Stimulated activated memory B cell treated with anti-CD40 and anti-IgM and Interleukin-4, amounts not matched to agents 10 μg/mL and 1 μg/mL and 100 μg/mL, for 72 hours (primary cell): ENCODE data around the gene SLC17A7.

Experiments
- ATAC-seq: fragments of 150-1000 bp; cut with Tn5 transposase; 2 replicates; pipeline ENCODE4 v1.10.0; 2021
- H3K27ac Mint-ChIP-seq: one replicate; pipeline ENCODE4 v1.8.0; 2022; ENCODE audit warnings: mild to moderate bottlenecking, mixed read lengths
- H3K27me3 Mint-ChIP-seq: one replicate; pipeline ENCODE4 v1.8.0; 2022; ENCODE audit warnings: mixed read lengths
- H3K36me3 Mint-ChIP-seq: one replicate; pipeline ENCODE4 v1.8.0; 2022; ENCODE audit warnings: mixed read lengths
- H3K4me1 Mint-ChIP-seq: one replicate; pipeline ENCODE4 v1.8.0; 2022; ENCODE audit warnings: mixed read lengths
- H3K4me3 Mint-ChIP-seq: one replicate; pipeline ENCODE4 v1.8.0; 2022; ENCODE audit warnings: mild to moderate bottlenecking, moderate library complexity, mixed read lengths
- H3K9me3 Mint-ChIP-seq: one replicate; pipeline ENCODE4 v1.8.0; 2022; ENCODE audit warnings: mixed read lengths

SLC17A7 gene

GRCh38 chr19:49418511-49418910 is 22.8 kb downstream of the SLC17A7 start:
- no peak for ATAC-seq
- H3K27me3 Mint-ChIP-seq, result peaks cover 70% of the 10 kb centered on the region
- no peaks in the 10 kb centered on the region for H3K9me3 Mint-ChIP-seq

GRCh38 chr19:49417088-49417487 is 24.2 kb downstream of the SLC17A7 start:
- no peaks in the 10 kb centered on the region for H3K36me3 Mint-ChIP-seq
- peak overlapping the region; percentile 8 for H3K27ac Mint-ChIP-seq
- H3K27me3 Mint-ChIP-seq, result peaks cover 56% of the 10 kb centered on the region
- H3K9me3 Mint-ChIP-seq, result no peaks in the 10 kb centered on the region
- H3K4me1 Mint-ChIP-seq, result peaks cover 62% of the 10 kb centered on the region
- no peak overlapping the region for H3K4me3 Mint-ChIP-seq
- no peak for ATAC-seq

More at GRCh38 chr19:49418511-49418910, 22.8 kb downstream of the SLC17A7 start:
- H3K4me1 Mint-ChIP-seq, result peaks cover 61% of the 10 kb centered on the region
- no peaks in the 10 kb centered on the region for H3K36me3 Mint-ChIP-seq
- no peak overlapping the region for H3K4me3 Mint-ChIP-seq
- no peak overlapping the region for H3K27ac Mint-ChIP-seq

GRCh38 chr19:49415810-49416200 is 25.5 kb downstream of the SLC17A7 start:
- Mint-ChIP-seq H3K9me3 (no peaks in the 10 kb centered on the region), H3K27ac (peak overlapping the region; percentile 81), H3K4me1 (peaks cover 59% of the 10 kb centered on the region), H3K27me3 (peaks cover 43% of the 10 kb centered on the region), H3K4me3 (no peak overlapping the region), H3K36me3 (no peaks in the 10 kb centered on the region)
- ATAC-seq, result no peak

DNA sequence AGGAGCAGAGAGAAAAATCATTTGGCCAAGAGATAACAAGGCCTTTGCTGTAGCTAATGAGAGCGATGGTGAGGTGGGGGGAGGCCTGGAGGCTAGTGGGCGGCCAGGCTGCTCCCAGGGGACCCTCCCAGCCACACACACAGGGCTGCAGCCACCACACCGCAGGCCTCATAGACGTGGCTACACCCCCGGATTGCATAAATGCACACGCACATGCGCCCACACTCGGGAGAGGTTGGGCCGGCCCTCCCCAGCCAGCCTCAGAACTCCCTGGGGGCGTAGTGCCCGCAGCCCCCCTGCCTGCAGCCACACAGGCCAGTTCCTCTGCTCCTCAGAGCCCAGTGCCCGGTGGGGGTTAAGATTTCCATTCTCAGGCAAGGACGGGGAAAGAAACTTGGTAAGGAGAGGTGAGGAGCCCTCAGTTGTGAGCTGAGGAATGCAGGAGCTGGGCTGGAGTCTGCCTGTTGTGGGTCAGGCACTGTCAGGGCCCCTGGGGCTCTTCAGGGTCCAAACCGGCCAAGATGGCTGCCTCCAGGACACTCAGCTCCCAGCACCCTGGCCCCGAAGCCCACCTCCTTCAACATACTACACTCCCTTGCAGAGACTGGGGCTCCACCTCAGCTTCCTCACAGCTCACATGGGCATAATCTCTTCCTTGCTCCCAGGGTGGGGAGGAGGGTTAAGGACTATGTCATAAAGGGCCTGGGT is 26.1 kb downstream of the SLC17A7 start:
- Mint-ChIP-seq H3K36me3 (no peaks in the 10 kb centered on the region), H3K4me3 (peak overlapping the region; percentile 36), H3K4me1 (peaks cover 62% of the 10 kb centered on the region), H3K27me3 (peaks cover 38% of the 10 kb centered on the region), H3K9me3 (no peaks in the 10 kb centered on the region), H3K27ac (peak overlapping the region; percentile 81)
- ATAC-seq, result peak; percentile 94

DNA sequence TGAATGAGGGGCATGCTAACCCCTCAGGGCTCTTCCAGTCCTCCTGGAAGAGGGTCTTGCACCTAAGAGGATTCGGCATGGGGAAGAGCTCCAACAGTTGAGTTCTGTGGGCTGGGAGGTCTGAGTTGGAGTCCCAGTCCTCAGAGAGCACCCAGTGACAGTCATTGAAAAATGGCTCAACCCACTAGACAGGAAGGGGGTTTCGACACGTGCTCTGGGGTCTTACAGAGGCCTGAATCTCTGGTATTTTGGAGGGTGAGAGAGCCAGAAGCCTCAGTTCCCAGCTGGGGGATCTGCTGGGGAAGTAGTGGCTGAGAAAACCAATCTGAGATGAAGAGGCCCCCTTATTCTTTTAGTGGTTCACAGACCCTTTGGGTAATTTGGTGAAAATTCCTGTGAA is 27.1 kb downstream of the SLC17A7 start:
- Mint-ChIP-seq H3K27me3 (peaks cover 28% of the 10 kb centered on the region), H3K4me1 (peaks cover 72% of the 10 kb centered on the region), H3K27ac (peak overlapping the region; percentile 81), H3K4me3 (no peak overlapping the region), H3K36me3 (no peaks in the 10 kb centered on the region), H3K9me3 (peaks cover 4% of the 10 kb centered on the region)
- ATAC-seq, result no peak

- peaks cover 19% of the 10 kb centered on the region for H3K27me3 Mint-ChIP-seq
- peaks cover 80% of the 10 kb centered on the region for H3K4me1 Mint-ChIP-seq
- peaks cover 4% of the 10 kb centered on the region for H3K9me3 Mint-ChIP-seq
- no peak overlapping the region for H3K4me3 Mint-ChIP-seq
- H3K27ac Mint-ChIP-seq, result peak overlapping the region; percentile 81
- no peak for ATAC-seq
- H3K36me3 Mint-ChIP-seq, result no peaks in the 10 kb centered on the region
These were observed 28.0 kb downstream of the SLC17A7 start for GRCh38 chr19:49413348-49413747.

- Mint-ChIP-seq H3K9me3 (peaks cover 4% of the 10 kb centered on the region), H3K4me1 (peaks cover 83% of the 10 kb centered on the region), H3K27ac (peak overlapping the region; percentile 81), H3K4me3 (peak overlapping the region; percentile 3), H3K36me3 (no peaks in the 10 kb centered on the region), H3K27me3 (peaks cover 3% of the 10 kb centered on the region)
- no peak for ATAC-seq
These were observed 29.5 kb downstream of the SLC17A7 start for GRCh38 chr19:49411681-49412326.

DNA sequence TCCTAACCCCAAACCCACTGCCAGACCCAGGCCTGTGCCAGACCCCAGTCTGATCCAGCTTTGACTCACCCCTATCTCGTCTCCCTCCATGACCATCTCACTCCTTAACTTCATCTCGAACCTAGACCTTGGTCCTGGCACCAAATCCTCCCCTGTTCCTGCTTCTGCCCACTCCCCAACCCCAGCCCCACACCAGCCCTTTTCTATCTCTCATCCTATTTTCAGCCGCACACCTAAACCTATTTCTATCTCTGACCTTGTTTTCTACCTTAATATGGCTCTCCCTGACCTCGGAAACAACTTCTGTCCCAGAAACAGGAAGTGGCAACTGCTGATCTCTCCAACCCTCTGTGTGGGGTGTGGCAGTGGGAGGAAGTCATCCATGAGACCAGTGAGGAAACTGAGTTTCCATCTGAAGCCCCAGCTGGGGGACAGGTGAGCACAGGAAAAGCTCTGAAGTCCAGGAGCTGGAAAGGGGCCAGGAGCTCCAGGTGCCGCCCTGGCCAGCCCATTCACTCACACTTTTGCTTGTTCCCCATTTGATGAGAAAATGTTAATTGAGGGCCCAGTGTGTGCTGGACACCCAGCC is 31.8 kb downstream of the SLC17A7 start:
- Mint-ChIP-seq H3K36me3 (no peaks in the 10 kb centered on the region), H3K27ac (peak overlapping the region; percentile 92), H3K27me3 (no peaks in the 10 kb centered on the region), H3K4me1 (peaks cover 68% of the 10 kb centered on the region), H3K9me3 (peaks cover 4% of the 10 kb centered on the region), H3K4me3 (peak overlapping the region; percentile 44)
- peak; percentile 87 for ATAC-seq

GRCh38 chr19:49408816-49409440 is 32.4 kb downstream of the SLC17A7 start:
- H3K4me3 Mint-ChIP-seq, result peak overlapping the region; percentile 44
- ATAC-seq, result no peak
- H3K27ac Mint-ChIP-seq, result peak overlapping the region; percentile 92
- H3K36me3 Mint-ChIP-seq, result no peaks in the 10 kb centered on the region
- H3K27me3 Mint-ChIP-seq, result no peaks in the 10 kb centered on the region
- H3K9me3 Mint-ChIP-seq, result peaks cover 4% of the 10 kb centered on the region
- H3K4me1 Mint-ChIP-seq, result peaks cover 67% of the 10 kb centered on the region

DNA sequence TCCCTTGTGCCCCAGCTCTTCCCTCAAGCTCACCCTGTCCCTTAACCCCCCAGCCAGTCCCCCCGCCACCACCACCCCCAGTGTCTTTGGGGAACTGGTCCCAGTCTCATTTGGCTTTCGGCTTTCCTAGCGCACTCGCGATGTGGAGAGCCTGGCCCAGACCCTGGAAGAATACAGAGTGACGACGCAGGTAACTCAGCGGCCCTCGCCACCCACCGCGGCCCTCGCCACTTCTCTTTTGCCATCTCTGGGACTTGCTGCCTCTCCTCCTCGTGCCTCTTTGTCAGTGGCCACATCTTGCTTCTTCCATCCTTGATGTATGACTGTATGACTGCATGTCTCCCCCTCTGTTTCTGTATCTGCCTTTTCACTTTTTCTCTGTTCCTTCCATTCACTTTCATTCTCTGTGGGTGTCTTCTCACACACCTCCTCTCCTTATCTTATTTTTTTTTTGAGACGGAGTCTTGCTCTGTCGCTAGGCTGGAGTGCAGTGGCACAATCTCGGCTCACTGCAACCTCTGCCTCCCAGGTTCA is 33.8 kb downstream of the SLC17A7 start:
- Mint-ChIP-seq H3K9me3 (peaks cover 4% of the 10 kb centered on the region), H3K27me3 (no peaks in the 10 kb centered on the region), H3K4me1 (peaks cover 69% of the 10 kb centered on the region), H3K4me3 (no peak overlapping the region), H3K36me3 (no peaks in the 10 kb centered on the region), H3K27ac (peak overlapping the region; percentile 92)
- ATAC-seq, result no peak

- H3K27ac Mint-ChIP-seq, result peak overlapping the region; percentile 92
- H3K27me3 Mint-ChIP-seq, result no peaks in the 10 kb centered on the region
- H3K9me3 Mint-ChIP-seq, result peaks cover 4% of the 10 kb centered on the region
- no peaks in the 10 kb centered on the region for H3K36me3 Mint-ChIP-seq
- H3K4me1 Mint-ChIP-seq, result peaks cover 65% of the 10 kb centered on the region
- no peak overlapping the region for H3K4me3 Mint-ChIP-seq
- ATAC-seq, result no peak
These were observed 34.2 kb downstream of the SLC17A7 start for GRCh38 chr19:49407079-49407478.

GRCh38 chr19:49403404-49404187 is 37.7 kb downstream of the SLC17A7 start:
- H3K36me3 Mint-ChIP-seq, result no peaks in the 10 kb centered on the region
- ATAC-seq, result peak; percentile 90
- peak overlapping the region; percentile 85 for H3K27ac Mint-ChIP-seq
- H3K27me3 Mint-ChIP-seq, result no peaks in the 10 kb centered on the region
- no peak overlapping the region for H3K4me3 Mint-ChIP-seq
- H3K4me1 Mint-ChIP-seq, result peaks cover 40% of the 10 kb centered on the region
- H3K9me3 Mint-ChIP-seq, result no peaks in the 10 kb centered on the region

DNA sequence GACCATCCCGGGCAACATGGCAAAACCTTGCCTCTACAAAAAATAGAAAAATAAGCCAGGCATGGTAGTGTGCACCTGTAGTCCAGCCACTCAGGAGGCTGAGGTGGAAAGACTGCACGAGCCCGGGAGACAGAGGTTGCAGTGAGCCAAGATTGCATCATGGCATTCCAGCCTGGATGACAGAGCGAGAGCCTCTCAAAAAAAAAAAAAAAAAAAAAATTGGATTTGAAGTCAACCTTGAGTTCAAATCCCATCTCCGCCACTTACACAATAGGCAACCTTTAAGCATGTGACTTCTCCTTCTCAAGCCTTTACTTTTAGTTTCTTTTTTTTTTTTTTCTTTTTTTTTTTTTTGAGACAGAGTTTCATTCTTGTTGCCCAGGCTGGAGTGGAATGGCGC is 41.3 kb downstream of the SLC17A7 start:
- no peaks in the 10 kb centered on the region for H3K36me3 Mint-ChIP-seq
- H3K27ac Mint-ChIP-seq, result no peak overlapping the region
- peaks cover 10% of the 10 kb centered on the region for H3K27me3 Mint-ChIP-seq
- no peak for ATAC-seq
- no peaks in the 10 kb centered on the region for H3K9me3 Mint-ChIP-seq
- no peak overlapping the region for H3K4me3 Mint-ChIP-seq
- H3K4me1 Mint-ChIP-seq, result peaks cover 28% of the 10 kb centered on the region

GRCh38 chr19:49398931-49399330 is 42.4 kb downstream of the SLC17A7 start:
- peaks cover 10% of the 10 kb centered on the region for H3K27me3 Mint-ChIP-seq
- peak overlapping the region; percentile 18 for H3K27ac Mint-ChIP-seq
- no peak overlapping the region for H3K4me3 Mint-ChIP-seq
- no peaks in the 10 kb centered on the region for H3K36me3 Mint-ChIP-seq
- peaks cover 23% of the 10 kb centered on the region for H3K4me1 Mint-ChIP-seq
- H3K9me3 Mint-ChIP-seq, result no peaks in the 10 kb centered on the region
- ATAC-seq, result no peak
